Measurements from ENCODE around the gene CHPF2.

DNA sequence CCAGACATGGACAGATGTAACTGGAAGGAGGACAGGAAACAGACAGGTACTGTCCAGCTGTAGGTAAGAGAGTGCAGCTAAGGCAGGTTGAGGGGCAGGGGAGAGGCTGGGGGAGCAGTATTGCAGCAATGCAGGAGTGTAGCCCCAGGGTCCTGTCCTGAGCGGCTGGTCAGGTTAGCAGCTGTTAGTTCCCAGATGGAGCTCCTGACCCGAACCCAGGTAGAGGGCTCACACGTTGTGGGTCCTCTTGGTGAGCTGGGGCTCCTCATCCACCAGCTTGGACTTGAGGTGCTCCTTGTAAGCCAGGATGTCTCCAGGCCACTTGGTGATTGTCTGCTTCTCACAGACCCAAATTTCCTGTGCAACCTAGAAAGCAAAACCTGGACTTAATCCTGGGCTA is 18.5 kb upstream of the CHPF2 start:
- TF ChIP-seq POLR2A (IDR thresholded peaks at IDR 0.05) (no peak), CTCF (IDR thresholded peaks at IDR 0.05) (no peak), EP300 (IDR thresholded peaks at IDR 0.05) (no peak)

Measured in tibial nerve (tissue), 4 donors.